ENCODE data around the gene SKA1. TPM values are rescaled to one million over a fixed set of nuclear protein-coding genes. Genes with fewer than 3 reads are reported as not detected.

The SKA1 gene
- polyA plus RNA-seq, 1 donor from 2014 or later, result 0.97 TPM

DNA sequence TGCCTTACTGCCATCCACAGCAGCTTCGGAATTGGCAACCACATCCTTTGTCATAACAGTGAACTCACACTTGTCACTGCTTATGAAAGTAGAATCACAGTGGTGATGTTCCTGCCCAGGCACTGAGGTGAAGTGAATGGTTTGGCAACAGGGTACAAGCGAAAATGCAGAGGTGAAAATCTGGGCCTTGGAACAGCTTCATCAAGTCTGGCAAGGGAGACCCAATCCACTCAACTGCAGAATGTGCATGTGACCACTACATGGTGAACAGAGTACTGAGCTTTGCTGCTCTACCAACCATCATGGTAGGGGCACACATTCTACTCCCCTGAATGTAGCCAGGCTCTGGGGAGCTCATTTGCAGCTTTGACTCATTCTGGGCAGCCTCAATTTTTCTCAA lies 15.0 kb upstream of the SKA1 start:
- Histone ChIP-seq H3K9me3 (ENCODE audit: low read length) (no peaks in the 10 kb centered on the region), H3K9ac (ENCODE audit: low read length) (no peak overlapping the region), H2AFZ (ENCODE audit: low read depth, low read length) (no peak overlapping the region), H3K79me2 (replicated peaks; ENCODE audit: insufficient read depth, low read length) (no peaks in the 10 kb centered on the region), H3K4me2 (ENCODE audit: low read length) (no peak overlapping the region), H3K27me3 (ENCODE audit: insufficient read depth, low read depth, low read length) (no peaks in the 10 kb centered on the region), H4K20me1 (ENCODE audit: insufficient read depth) (no peaks in the 10 kb centered on the region), H3K9me2 (ENCODE audit: insufficient read depth, low read length) (no peaks in the 10 kb centered on the region), H3K4me3 (ENCODE audit: low read length) (no peak overlapping the region), H3K27ac (ENCODE audit: low read length) (no peak overlapping the region), H3K36me3 (ENCODE audit: insufficient read depth, low read length) (no peaks in the 10 kb centered on the region), H3F3A (ENCODE audit: insufficient read depth, low read length, poor library complexity, severe bottlenecking) (no peaks in the 10 kb centered on the region)
- TF ChIP-seq POLR2AphosphoS5 (IDR thresholded peaks at IDR 0.05), result no peak
- no peak for TF ChIP-seq SMC3 (conservative IDR thresholded peaks at IDR 0.05; ENCODE audit: poor library complexity)
- no peak for TF ChIP-seq MXI1 (conservative IDR thresholded peaks at IDR 0.05; ENCODE audit: poor library complexity, severe bottlenecking)
- no peak for TF ChIP-seq EZH2 (IDR thresholded peaks at IDR 0.05; ENCODE audit: borderline replicate concordance, insufficient read depth, low read length, poor library complexity, severe bottlenecking)
- TF ChIP-seq, protein P1, sequence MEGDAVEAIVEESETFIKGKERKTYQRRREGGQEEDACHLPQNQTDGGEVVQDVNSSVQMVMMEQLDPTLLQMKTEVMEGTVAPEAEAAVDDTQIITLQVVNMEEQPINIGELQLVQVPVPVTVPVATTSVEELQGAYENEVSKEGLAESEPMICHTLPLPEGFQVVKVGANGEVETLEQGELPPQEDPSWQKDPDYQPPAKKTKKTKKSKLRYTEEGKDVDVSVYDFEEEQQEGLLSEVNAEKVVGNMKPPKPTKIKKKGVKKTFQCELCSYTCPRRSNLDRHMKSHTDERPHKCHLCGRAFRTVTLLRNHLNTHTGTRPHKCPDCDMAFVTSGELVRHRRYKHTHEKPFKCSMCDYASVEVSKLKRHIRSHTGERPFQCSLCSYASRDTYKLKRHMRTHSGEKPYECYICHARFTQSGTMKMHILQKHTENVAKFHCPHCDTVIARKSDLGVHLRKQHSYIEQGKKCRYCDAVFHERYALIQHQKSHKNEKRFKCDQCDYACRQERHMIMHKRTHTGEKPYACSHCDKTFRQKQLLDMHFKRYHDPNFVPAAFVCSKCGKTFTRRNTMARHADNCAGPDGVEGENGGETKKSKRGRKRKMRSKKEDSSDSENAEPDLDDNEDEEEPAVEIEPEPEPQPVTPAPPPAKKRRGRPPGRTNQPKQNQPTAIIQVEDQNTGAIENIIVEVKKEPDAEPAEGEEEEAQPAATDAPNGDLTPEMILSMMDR (IDR thresholded peaks at IDR 0.05; ENCODE audit: poor library complexity, severe bottlenecking), result no peak
- no peak for TF ChIP-seq TAF1 (IDR thresholded peaks at IDR 0.05; ENCODE audit: low read depth)
- TF ChIP-seq, protein P2, sequence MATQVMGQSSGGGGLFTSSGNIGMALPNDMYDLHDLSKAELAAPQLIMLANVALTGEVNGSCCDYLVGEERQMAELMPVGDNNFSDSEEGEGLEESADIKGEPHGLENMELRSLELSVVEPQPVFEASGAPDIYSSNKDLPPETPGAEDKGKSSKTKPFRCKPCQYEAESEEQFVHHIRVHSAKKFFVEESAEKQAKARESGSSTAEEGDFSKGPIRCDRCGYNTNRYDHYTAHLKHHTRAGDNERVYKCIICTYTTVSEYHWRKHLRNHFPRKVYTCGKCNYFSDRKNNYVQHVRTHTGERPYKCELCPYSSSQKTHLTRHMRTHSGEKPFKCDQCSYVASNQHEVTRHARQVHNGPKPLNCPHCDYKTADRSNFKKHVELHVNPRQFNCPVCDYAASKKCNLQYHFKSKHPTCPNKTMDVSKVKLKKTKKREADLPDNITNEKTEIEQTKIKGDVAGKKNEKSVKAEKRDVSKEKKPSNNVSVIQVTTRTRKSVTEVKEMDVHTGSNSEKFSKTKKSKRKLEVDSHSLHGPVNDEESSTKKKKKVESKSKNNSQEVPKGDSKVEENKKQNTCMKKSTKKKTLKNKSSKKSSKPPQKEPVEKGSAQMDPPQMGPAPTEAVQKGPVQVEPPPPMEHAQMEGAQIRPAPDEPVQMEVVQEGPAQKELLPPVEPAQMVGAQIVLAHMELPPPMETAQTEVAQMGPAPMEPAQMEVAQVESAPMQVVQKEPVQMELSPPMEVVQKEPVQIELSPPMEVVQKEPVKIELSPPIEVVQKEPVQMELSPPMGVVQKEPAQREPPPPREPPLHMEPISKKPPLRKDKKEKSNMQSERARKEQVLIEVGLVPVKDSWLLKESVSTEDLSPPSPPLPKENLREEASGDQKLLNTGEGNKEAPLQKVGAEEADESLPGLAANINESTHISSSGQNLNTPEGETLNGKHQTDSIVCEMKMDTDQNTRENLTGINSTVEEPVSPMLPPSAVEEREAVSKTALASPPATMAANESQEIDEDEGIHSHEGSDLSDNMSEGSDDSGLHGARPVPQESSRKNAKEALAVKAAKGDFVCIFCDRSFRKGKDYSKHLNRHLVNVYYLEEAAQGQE (IDR thresholded peaks at IDR 0.05; ENCODE audit: borderline replicate concordance), result no peak
- TF ChIP-seq RAD21 (conservative IDR thresholded peaks at IDR 0.05), result no peak
- no peak for TF ChIP-seq EP300 (conservative IDR thresholded peaks at IDR 0.05; ENCODE audit: poor library complexity, severe bottlenecking)

DNA sequence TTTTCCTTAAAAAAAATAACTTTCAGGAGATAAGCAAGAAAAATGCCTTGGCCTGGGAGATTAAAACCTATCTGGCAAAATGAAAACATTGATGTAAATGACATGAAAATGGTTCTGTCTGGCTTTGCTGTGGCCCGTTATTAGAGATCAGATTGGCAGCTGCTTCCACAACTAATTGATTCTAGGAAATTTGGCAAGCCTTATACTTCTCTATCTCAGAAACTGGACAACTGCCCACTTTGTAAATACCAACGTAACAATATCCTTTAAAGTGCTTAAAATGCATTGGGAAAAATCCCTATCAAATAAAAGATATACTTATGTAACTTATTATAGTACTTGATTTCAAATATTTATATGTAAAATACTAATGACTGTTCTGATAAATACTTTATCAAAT lies 14.2 kb upstream of the SKA1 start:
- Histone ChIP-seq H3K9ac (ENCODE audit: low read length) (no peak overlapping the region), H3K4me2 (ENCODE audit: low read length) (no peak overlapping the region), H4K20me1 (ENCODE audit: insufficient read depth) (no peaks in the 10 kb centered on the region), H3K36me3 (ENCODE audit: insufficient read depth, low read length) (no peaks in the 10 kb centered on the region), H3K9me2 (ENCODE audit: insufficient read depth, low read length) (no peaks in the 10 kb centered on the region), H3F3A (ENCODE audit: insufficient read depth, low read length, poor library complexity, severe bottlenecking) (no peaks in the 10 kb centered on the region), H3K27me3 (ENCODE audit: insufficient read depth, low read depth, low read length) (no peaks in the 10 kb centered on the region), H3K9me3 (ENCODE audit: low read length) (no peaks in the 10 kb centered on the region), H3K79me2 (replicated peaks; ENCODE audit: insufficient read depth, low read length) (no peaks in the 10 kb centered on the region), H2AFZ (ENCODE audit: low read depth, low read length) (no peak overlapping the region), H3K27ac (ENCODE audit: low read length) (no peak overlapping the region), H3K4me3 (ENCODE audit: low read length) (no peak overlapping the region)
- no peak for TF ChIP-seq EZH2 (IDR thresholded peaks at IDR 0.05; ENCODE audit: borderline replicate concordance, insufficient read depth, low read length, poor library complexity, severe bottlenecking)
- TF ChIP-seq, protein P2 (IDR thresholded peaks at IDR 0.05; ENCODE audit: borderline replicate concordance), result no peak
- no peak for TF ChIP-seq EP300 (conservative IDR thresholded peaks at IDR 0.05; ENCODE audit: poor library complexity, severe bottlenecking)
- TF ChIP-seq RAD21 (conservative IDR thresholded peaks at IDR 0.05), result no peak
- TF ChIP-seq MXI1 (conservative IDR thresholded peaks at IDR 0.05; ENCODE audit: poor library complexity, severe bottlenecking), result no peak
- TF ChIP-seq POLR2AphosphoS5 (IDR thresholded peaks at IDR 0.05), result no peak
- TF ChIP-seq, protein P1 (IDR thresholded peaks at IDR 0.05; ENCODE audit: poor library complexity, severe bottlenecking), result no peak
- TF ChIP-seq TAF1 (IDR thresholded peaks at IDR 0.05; ENCODE audit: low read depth), result no peak
- no peak for TF ChIP-seq SMC3 (conservative IDR thresholded peaks at IDR 0.05; ENCODE audit: poor library complexity)

All from neural cell (in vitro differentiated cells).